Measurements from ENCODE around the gene S100A3.

DNA sequence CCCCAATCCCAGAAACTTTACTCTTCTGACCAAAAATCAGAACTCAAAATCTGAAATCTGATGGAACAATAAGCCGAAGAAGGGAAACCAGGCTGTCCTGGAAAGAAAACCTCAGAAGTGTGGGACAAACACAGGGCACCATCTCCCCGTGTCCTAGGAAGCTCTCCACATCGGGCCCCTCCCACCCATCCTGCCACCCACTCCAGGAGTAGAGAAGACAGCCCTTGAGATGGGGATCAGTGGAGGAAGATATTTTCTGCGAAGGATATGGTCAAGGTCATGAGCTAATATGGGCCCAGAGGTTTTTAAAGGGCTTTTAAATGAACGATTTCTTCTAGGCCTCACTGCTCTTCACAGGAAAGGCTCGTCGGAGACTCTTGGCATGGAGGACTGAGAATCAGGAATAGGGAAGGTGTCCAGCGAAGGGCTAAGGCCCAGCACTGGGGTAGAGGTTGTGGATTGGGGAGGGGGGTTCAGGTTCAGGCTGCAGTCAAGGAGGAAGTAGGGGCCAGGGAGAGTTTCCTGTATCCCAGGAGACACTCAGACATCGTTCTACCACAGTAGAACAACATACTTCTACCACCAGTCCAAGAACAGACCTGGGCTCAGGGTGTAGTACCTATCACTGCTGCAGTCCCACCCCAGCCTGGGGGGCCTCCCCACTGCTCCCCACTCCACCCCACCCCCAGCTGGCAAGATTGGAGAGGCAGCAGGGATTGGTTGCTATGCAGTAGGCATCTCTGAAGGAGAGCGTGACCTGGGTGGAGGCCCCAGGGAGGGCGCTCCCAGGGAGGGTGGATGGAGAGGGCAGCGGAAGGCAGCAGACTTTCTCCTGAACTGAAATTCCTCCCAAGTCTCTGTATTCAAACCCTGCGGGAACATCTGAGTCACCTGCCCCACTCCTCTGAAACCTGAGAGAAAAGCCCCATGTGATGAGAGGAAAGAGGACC is 7.1 kb downstream of the S100A3 start:
- TF ChIP-seq, protein P1, sequence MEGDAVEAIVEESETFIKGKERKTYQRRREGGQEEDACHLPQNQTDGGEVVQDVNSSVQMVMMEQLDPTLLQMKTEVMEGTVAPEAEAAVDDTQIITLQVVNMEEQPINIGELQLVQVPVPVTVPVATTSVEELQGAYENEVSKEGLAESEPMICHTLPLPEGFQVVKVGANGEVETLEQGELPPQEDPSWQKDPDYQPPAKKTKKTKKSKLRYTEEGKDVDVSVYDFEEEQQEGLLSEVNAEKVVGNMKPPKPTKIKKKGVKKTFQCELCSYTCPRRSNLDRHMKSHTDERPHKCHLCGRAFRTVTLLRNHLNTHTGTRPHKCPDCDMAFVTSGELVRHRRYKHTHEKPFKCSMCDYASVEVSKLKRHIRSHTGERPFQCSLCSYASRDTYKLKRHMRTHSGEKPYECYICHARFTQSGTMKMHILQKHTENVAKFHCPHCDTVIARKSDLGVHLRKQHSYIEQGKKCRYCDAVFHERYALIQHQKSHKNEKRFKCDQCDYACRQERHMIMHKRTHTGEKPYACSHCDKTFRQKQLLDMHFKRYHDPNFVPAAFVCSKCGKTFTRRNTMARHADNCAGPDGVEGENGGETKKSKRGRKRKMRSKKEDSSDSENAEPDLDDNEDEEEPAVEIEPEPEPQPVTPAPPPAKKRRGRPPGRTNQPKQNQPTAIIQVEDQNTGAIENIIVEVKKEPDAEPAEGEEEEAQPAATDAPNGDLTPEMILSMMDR (IDR thresholded peaks at IDR 0.05), result no peak
- no peak for TF ChIP-seq POLR2A (IDR thresholded peaks at IDR 0.05)
- TF ChIP-seq POLR2AphosphoS5 (IDR thresholded peaks at IDR 0.05), result no peak

All from breast epithelium (tissue), 3 donors.